Measurements from ENCODE around the gene CAMK2G. TPM values are rescaled to one million over a fixed set of nuclear protein-coding genes. Genes with fewer than 3 reads are reported as not detected.

Gene CAMK2G
- polyA plus RNA-seq, 2 of the 4 experiments (the other 2 are of a cell fraction) = 22.6 to 25.5 TPM

DNA sequence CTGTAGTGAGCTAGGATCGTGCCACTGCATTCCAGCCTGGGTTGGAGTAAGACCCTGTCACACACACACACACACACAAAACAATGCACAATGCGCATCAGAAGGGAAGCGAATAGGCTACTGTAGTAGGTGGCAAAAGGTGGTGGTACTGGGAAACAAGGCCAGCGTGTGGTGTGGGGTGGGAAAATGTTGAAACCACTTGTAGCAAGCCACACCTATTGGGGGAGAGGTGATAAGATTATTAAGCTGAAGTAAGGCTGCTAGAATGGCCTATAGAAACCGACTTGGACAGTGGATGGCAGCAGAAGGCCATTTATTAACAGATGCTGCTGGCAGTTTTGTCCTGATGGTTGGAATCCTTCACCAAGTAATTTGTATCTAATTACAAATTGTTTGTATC, 99.7 kb downstream of the CAMK2G start:
- ATAC-seq (no peak), DNase-seq (ENCODE audit: low read depth in 1 of 2, low spot score in 1 of 2) (peak in 1 of 2 experiments; percentile 47), FAIRE-seq (no peak)
- 0 out of 3 replicates have a peak overlapping the region, but pooled peaks have one; percentile 6 for H3K4me3 ChIP-seq
- peaks cover 27% of the 10 kb centered on the region for H3K4me1 ChIP-seq
- ChIA-PET POLR2A (no interaction called here), CTCF (interaction anchor here (0.6 kb wide), 1 partner anchor 180 kb away, joined by 3 read pairs; no protein-coding TSS in a partner anchor)
- 51% methylated on average over 5 of the region's 5 CpGs for WGBS (ENCODE audit: missing lambda C conversion rate)
- TF ChIP-seq, protein P1, sequence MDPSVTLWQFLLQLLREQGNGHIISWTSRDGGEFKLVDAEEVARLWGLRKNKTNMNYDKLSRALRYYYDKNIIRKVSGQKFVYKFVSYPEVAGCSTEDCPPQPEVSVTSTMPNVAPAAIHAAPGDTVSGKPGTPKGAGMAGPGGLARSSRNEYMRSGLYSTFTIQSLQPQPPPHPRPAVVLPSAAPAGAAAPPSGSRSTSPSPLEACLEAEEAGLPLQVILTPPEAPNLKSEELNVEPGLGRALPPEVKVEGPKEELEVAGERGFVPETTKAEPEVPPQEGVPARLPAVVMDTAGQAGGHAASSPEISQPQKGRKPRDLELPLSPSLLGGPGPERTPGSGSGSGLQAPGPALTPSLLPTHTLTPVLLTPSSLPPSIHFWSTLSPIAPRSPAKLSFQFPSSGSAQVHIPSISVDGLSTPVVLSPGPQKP (IDR thresholded peaks at IDR 0.05; ENCODE audit: low read depth, low read length) = no peak
- TF ChIP-seq CBX2 (IDR thresholded peaks at IDR 0.05; ENCODE audit: borderline replicate concordance, low read depth) = no peak
- no peak for TF ChIP-seq POLR2A (IDR thresholded peaks at IDR 0.05; ENCODE audit: low read length)
- no peak for TF ChIP-seq ZFP36 (IDR thresholded peaks at IDR 0.05; ENCODE audit: borderline replicate concordance, partially characterized antibody)
- TF ChIP-seq PHF8 (IDR thresholded peaks at IDR 0.05; ENCODE audit: borderline replicate concordance, low read depth) = no peak
- TF ChIP-seq, protein P2, sequence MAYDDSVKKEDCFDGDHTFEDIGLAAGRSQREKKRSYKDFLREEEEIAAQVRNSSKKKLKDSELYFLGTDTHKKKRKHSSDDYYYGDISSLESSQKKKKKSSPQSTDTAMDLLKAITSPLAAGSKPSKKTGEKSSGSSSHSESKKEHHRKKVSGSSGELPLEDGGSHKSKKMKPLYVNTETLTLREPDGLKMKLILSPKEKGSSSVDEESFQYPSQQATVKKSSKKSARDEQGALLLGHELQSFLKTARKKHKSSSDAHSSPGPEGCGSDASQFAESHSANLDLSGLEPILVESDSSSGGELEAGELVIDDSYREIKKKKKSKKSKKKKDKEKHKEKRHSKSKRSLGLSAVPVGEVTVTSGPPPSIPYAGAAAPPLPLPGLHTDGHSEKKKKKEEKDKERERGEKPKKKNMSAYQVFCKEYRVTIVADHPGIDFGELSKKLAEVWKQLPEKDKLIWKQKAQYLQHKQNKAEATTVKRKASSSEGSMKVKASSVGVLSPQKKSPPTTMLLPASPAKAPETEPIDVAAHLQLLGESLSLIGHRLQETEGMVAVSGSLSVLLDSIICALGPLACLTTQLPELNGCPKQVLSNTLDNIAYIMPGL (CRISPR knock-in tag; IDR thresholded peaks at IDR 0.05; ENCODE audit: borderline replicate concordance) = no peak
- no peak for TF ChIP-seq CHD2 (IDR thresholded peaks at IDR 0.05; ENCODE audit: low read length, partially characterized antibody)
- TF ChIP-seq KDM5A (IDR thresholded peaks at IDR 0.05) = 0 out of 2 replicates have a peak, but pooled peaks have one; percentile 21
- TF ChIP-seq, protein P3, sequence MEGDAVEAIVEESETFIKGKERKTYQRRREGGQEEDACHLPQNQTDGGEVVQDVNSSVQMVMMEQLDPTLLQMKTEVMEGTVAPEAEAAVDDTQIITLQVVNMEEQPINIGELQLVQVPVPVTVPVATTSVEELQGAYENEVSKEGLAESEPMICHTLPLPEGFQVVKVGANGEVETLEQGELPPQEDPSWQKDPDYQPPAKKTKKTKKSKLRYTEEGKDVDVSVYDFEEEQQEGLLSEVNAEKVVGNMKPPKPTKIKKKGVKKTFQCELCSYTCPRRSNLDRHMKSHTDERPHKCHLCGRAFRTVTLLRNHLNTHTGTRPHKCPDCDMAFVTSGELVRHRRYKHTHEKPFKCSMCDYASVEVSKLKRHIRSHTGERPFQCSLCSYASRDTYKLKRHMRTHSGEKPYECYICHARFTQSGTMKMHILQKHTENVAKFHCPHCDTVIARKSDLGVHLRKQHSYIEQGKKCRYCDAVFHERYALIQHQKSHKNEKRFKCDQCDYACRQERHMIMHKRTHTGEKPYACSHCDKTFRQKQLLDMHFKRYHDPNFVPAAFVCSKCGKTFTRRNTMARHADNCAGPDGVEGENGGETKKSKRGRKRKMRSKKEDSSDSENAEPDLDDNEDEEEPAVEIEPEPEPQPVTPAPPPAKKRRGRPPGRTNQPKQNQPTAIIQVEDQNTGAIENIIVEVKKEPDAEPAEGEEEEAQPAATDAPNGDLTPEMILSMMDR (IDR thresholded peaks at IDR 0.05) = peak; percentile 26; the same call in 2 of the 3 replicates
- no peak for TF ChIP-seq SMC3 (IDR thresholded peaks at IDR 0.05)
- TF ChIP-seq NPAS2 (CRISPR knock-in tag; IDR thresholded peaks at IDR 0.05; ENCODE audit: borderline replicate concordance) = no peak
- no peak for TF ChIP-seq CBX8 (IDR thresholded peaks at IDR 0.05)
- TF ChIP-seq ESRRA (IDR thresholded peaks at IDR 0.05; ENCODE audit: borderline replicate concordance, low read length) = no peak
- TF ChIP-seq RAD21 (conservative IDR thresholded peaks at IDR 0.05 in 1 of 2, IDR thresholded peaks at IDR 0.05 in 1 of 2) = peak; percentile 35 to 37; a peak in 3 of 5 replicates
- H3K9me3 ChIP-seq = no peaks in the 10 kb centered on the region
- H3K27ac ChIP-seq = no peak overlapping the region
- peak overlapping the region; percentile 89 for H3K4me2 ChIP-seq

DNA sequence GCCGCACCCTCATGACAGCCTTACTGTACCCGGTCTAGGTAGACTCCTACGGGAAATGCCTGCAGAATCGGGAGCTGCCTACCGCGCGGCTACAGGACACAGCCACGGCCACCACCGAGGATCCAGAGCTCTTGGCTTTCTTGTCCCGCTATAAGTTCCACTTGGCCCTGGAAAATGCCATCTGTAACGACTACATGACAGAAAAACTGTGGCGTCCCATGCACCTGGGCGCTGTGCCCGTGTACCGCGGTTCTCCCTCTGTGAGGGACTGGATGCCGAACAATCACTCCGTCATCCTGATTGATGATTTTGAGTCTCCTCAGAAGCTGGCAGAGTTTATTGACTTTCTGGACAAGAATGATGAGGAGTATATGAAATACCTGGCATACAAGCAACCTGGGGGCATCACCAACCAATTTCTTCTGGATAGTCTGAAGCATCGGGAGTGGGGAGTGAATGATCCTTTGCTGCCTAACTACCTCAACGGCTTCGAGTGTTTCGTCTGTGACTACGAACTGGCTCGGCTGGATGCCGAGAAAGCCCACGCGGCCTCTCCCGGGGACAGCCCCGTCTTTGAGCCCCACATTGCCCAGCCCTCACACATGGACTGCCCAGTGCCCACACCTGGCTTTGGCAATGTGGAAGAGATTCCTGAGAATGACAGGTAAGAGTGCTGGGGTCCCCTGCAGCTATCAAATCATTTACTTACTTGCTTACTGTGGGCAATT, 101.0 kb downstream of the CAMK2G start:
- ATAC-seq (peak in 1 of 2 experiments; percentile 2; a peak in 3 of 6 replicates), DNase-seq (ENCODE audit: low read depth in 1 of 2, low spot score in 1 of 2) (no peak), FAIRE-seq (no peak)
- Histone ChIP-seq H3K27ac (peak overlapping the region; percentile 94 to 95), H3K9me3 (no peaks in the 10 kb centered on the region), H3K4me2 (peak overlapping the region; percentile 89), H3K4me1 (peaks cover 27% of the 10 kb centered on the region), H3K4me3 (peak overlapping the region; percentile 58)
- WGBS (ENCODE audit: missing lambda C conversion rate) = 23% methylated on average over 27 of the region's 29 CpGs
- no peak for TF ChIP-seq HOXA7 (CRISPR knock-in tag; IDR thresholded peaks at IDR 0.05)
- no peak for TF ChIP-seq POLR2A (IDR thresholded peaks at IDR 0.05; ENCODE audit: low read length)
- TF ChIP-seq HOXB13 (CRISPR knock-in tag; IDR thresholded peaks at IDR 0.05; ENCODE audit: low read depth) = no peak
- no peak for TF ChIP-seq ESRRA (IDR thresholded peaks at IDR 0.05; ENCODE audit: borderline replicate concordance, low read length)
- TF ChIP-seq CHD2 (IDR thresholded peaks at IDR 0.05; ENCODE audit: low read length, partially characterized antibody) = no peak
- no peak for TF ChIP-seq GATA3 (IDR thresholded peaks at IDR 0.05; ENCODE audit: borderline replicate concordance)
- TF ChIP-seq, protein P1 (IDR thresholded peaks at IDR 0.05; ENCODE audit: low read depth, low read length) = no peak
- TF ChIP-seq SREBF2 (IDR thresholded peaks at IDR 0.05) = no peak
- ChIA-PET POLR2A (interaction anchor here (0.7 to 2.8 kb wide), 5 partner anchors 8 to 43 kb away, joined by 3 to 24 read pairs (median 5); partner anchors contain the start of genes CHCHD1 and ZSWIM8), CTCF (interaction anchor here (0.8 to 2.2 kb wide), 7 partner anchors 8 to 36 kb away, joined by 3 to 11 read pairs (median 3); partner anchors contain the start of gene CHCHD1)
